K562 treated with DMSO at 1 percent for 24 hours (cell line): ENCODE measurements around the gene KRT38. TPM values are rescaled to one million over a fixed set of nuclear protein-coding genes. Genes with fewer than 3 reads are reported as not detected.

Experiments
- total RNA-seq: library from RNA; unstranded; fragments of 300-600 nt; gene quantifications from 2 replicates; pipeline ENCODE4 v1.2.3, GENCODE V29; 2022; ENCODE audit warnings: low read depth; ENCODE audit not compliant: insufficient read depth

KRT38 gene
- not detected in 2 replicates for total RNA-seq

GRCh38 chr17:41440531-41441033 lies at the start of gene KRT38:
KRT38 (minus strand) TSS chr17:41440983; CDS start chr17:41440921, 62 bp downstream.

GRCh38 chr17:41489531-41489930 lies 48.7 kb upstream of the KRT38 start, which contains the start of gene KRT36:
KRT36 (minus strand) TSS chr17:41489910; CDS start chr17:41489864, 46 bp downstream.

GRCh38 chr17:41481036-41481435 lies 40.3 kb upstream of the KRT38 start, which contains the start of gene KRT35:
KRT35 (minus strand) TSS chr17:41481151; CDS start chr17:41481097, 54 bp downstream.

GRCh38 chr17:41466988-41467387 lies 26.2 kb upstream of the KRT38 start, which contains the start of gene KRT32:
KRT32 (minus strand) TSS chr17:41467386; CDS start chr17:41467325, 61 bp downstream.

DNA sequence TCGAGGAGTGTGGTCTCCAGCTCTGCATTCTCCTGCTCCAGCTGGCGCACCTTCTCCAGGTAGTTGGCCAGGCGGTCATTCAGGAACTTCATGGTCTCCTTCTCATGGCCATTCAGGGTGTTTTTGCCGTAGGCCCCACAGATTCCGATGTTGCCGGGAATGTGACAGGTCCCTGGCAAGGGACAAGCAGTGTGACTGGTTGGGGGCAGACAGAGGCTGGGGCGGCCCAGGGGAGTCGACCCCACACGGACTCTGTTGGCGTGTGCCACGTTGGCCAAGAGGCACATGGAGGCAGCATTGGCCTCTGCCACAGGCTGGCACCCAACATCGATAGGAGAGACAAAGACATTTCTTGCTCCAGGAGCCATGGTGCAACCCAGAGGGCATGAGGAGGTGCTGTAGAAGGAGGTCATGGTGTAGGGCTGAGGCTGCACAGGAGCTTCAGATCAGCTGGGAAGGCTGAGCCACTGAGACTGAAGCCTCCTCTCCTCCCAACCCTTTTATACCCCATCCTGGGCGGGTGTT lies 16.6 kb downstream of the KRT38 start, which contains the start of gene KRT37:
Gene KRT37, minus strand, starts transcription at position 475 of the 525 bp plus-strand sequence. Its CDS starts 62 bp downstream, at position 413.

GRCh38 chr17:41396996-41397660 lies 43.7 kb downstream of the KRT38 start, which contains the start of gene KRT31:
KRT31 (minus strand) TSS chr17:41397608; CDS start chr17:41397539, 69 bp downstream.

Other genes with a start within 250 kb of the KRT38 start
- gene KRTAP9-2, start 214.3 kb downstream of the KRT38 start, total RNA-seq = not detected in 2 replicates
- not detected in 2 replicates for gene KRTAP9-3, start 208.5 kb downstream of the KRT38 start, total RNA-seq
- gene KRTAP9-8, start 203.0 kb downstream of the KRT38 start, total RNA-seq = not detected in 2 replicates
- not detected in 2 replicates for gene KRTAP9-4, start 191.3 kb downstream of the KRT38 start, total RNA-seq
- not detected in 2 replicates for gene KRTAP9-9, start 185.6 kb downstream of the KRT38 start, total RNA-seq
- gene KRTAP9-6, start 175.6 kb downstream of the KRT38 start, total RNA-seq = not detected in 2 replicates
- not detected in 2 replicates for gene KRTAP9-7, start 165.3 kb downstream of the KRT38 start, total RNA-seq
- gene KRTAP29-1, start 138.1 kb downstream of the KRT38 start, total RNA-seq = not detected in 2 replicates
- gene KRTAP16-1, start 131.7 kb downstream of the KRT38 start, total RNA-seq = not detected in 2 replicates
- not detected in 2 replicates for gene KRTAP17-1, start 125.3 kb downstream of the KRT38 start, total RNA-seq
- gene KRT33A, start 90.2 kb downstream of the KRT38 start, total RNA-seq = not detected in 2 replicates
- gene KRT33B, start 71.2 kb downstream of the KRT38 start, total RNA-seq = not detected in 2 replicates
- gene KRT34, start 58.7 kb downstream of the KRT38 start, total RNA-seq = not detected in 2 replicates
- not detected in 2 replicates for gene KRT31, start 43.4 kb downstream of the KRT38 start, total RNA-seq
- not detected in 2 replicates for gene KRT37, start 16.4 kb downstream of the KRT38 start, total RNA-seq
- not detected in 2 replicates for gene KRT32, start 26.4 kb upstream of the KRT38 start, total RNA-seq
- gene KRT35, start 40.2 kb upstream of the KRT38 start, total RNA-seq = not detected in 2 replicates
- gene KRT36, start 48.9 kb upstream of the KRT38 start, total RNA-seq = not detected in 2 replicates
- gene KRT13, start 64.6 kb upstream of the KRT38 start, total RNA-seq = not detected in 2 replicates
- gene KRT15, start 77.9 kb upstream of the KRT38 start, total RNA-seq = 0.42 and 0.88 TPM in 2 replicates
- gene KRT19, start 87.3 kb upstream of the KRT38 start, total RNA-seq = 202 and 214 TPM in 2 replicates
- gene KRT9, start 131.1 kb upstream of the KRT38 start, total RNA-seq = not detected in 2 replicates
- not detected in 2 replicates for gene KRT14, start 145.9 kb upstream of the KRT38 start, total RNA-seq
- not detected in 2 replicates for gene KRT16, start 171.8 kb upstream of the KRT38 start, total RNA-seq
- 0.45 TPM in 1 of 2 replicates, not detected in the other for gene KRT17, start 183.6 kb upstream of the KRT38 start, total RNA-seq
- 1,198 and 1,276 TPM in 2 replicates for gene EIF1, start 247.9 kb upstream of the KRT38 start, total RNA-seq